HCT116 (cell line): ENCODE data around the gene ARHGEF40. TPM values are rescaled to one million over a fixed set of nuclear protein-coding genes. Genes with fewer than 3 reads are reported as not detected.

Experiments used
- ATAC-seq: fragments of 200-7000 bp; cut with Tn5 transposase; 2 replicates; pipeline ENCODE4 v1.9.1; 2020; ENCODE audit warnings: mild to moderate bottlenecking, moderate library complexity
- BruUV-seq: library from RNA; stranded (reverse); fragments of 400-500 nt; replicated peaks from 2 replicates; lab custom pipeline; 2021; lab: Mats Ljungman, UMichigan
- CTCF ChIA-PET: fragments of 300-600 bp; sonication (Branson Sonifier 250); formaldehyde crosslinking; loops from one replicate; lab custom pipeline; 2021; ENCODE audit warnings: antibody characterized with exemption; lab: Charles Lee
- POLR2A ChIA-PET: fragments of 300-600, 350-600 bp; sonication (Branson Sonifier 250); formaldehyde crosslinking; loops from one replicate; lab custom pipeline; 2021; ENCODE audit warnings: antibody characterized with exemption; lab: Charles Lee
- RAD21 ChIA-PET, 2 experiments: fragments of 300-600 bp; sonication (Branson Sonifier 250); formaldehyde crosslinking; loops; one replicate each; lab custom pipeline; 2023; ENCODE audit warnings: low total read pairs in 2 of 2; ENCODE audit not compliant: uncharacterized antibody in 2 of 2, unreplicated experiment in 2 of 2, low non-redundant PET in 1 of 2; lab: Charles Lee
- DNase-seq: peaks from one replicate; pipeline ENCODE4 v3.0.0-alpha.2; 2010; ENCODE audit warnings: low read depth, low spot score
- H2AFZ ChIP-seq: fragments of 200-600 bp; shearing (Covaris generic), sonication (generic); 2 replicates; pipeline ENCODE4 v1.6.1; 2017; ENCODE audit warnings: low read depth, mixed run types, mixed read lengths, antibody characterized with exemption, low read length; ENCODE audit not compliant: poor library complexity, severe bottlenecking
- H3K27ac ChIP-seq: 2 replicates; pipeline ENCODE4 v1.5.1; 2012; ENCODE audit warnings: low read depth, low read length
- H3K27me3 ChIP-seq: fragments of 200-600 bp; sonication (generic); 2 replicates; pipeline ENCODE4 v1.6.1; 2016; ENCODE audit warnings: mixed run types, low read length, mixed read lengths; ENCODE audit not compliant: insufficient read depth
- H3K36me3 ChIP-seq, 2 experiments: fragments of 200-500 bp in 1 of 2; fragments of 200-600 bp in 1 of 2; sonication (Bioruptor generic) in 1 of 2; sonication (generic) in 1 of 2; 2 replicates each; pipeline versions ENCODE4 v1.5.1 to v1.6.1; 2014 to 2016; ENCODE audit warnings: low read length in 2 of 2, inconsistent platforms in 1 of 2, mixed read lengths in 1 of 2, mixed run types in 1 of 2; ENCODE audit not compliant: insufficient read depth in 2 of 2, control insufficient read depth in 1 of 2
- H3K4me1 ChIP-seq, 2 experiments: fragments of 200-600 bp in 1 of 2; sonication (generic) in 1 of 2; 2 replicates each; pipeline versions ENCODE4 v1.5.1 to v1.6.1; 2012 to 2017; ENCODE audit warnings: low read length in 2 of 2, inconsistent platforms in 1 of 2, mild to moderate bottlenecking in 1 of 2, mixed read lengths in 1 of 2, mixed run types in 1 of 2, moderate library complexity in 1 of 2; ENCODE audit not compliant: insufficient read depth in 2 of 2, control insufficient read depth in 1 of 2
- H3K4me2 ChIP-seq: fragments of 200-600 bp; sonication (generic); 2 replicates; pipeline ENCODE4 v1.6.1; 2017; ENCODE audit warnings: mixed run types, low read length, mixed read lengths
- H3K4me3 ChIP-seq, 2 experiments: fragments of 200-600 bp in 1 of 2; sonication (generic) in 1 of 2; replicated peaks in 1 of 2; 2 replicates each; pipeline ENCODE4 v1.5.1; 2011 to 2016; ENCODE audit warnings: low read length in 2 of 2, control low read depth in 1 of 2, low read depth in 1 of 2, mild to moderate bottlenecking in 1 of 2, mixed read lengths in 1 of 2, mixed run types in 1 of 2
- H3K79me2 ChIP-seq: fragments of 200-600 bp; sonication (generic); 2 replicates; pipeline ENCODE4 v1.6.1; 2017; ENCODE audit warnings: mild to moderate bottlenecking, mixed run types, low read length, moderate library complexity, mixed read lengths; ENCODE audit not compliant: insufficient read depth
- H3K9ac ChIP-seq: fragments of 200-600 bp; sonication (generic); 2 replicates; pipeline ENCODE4 v1.6.1; 2016; ENCODE audit warnings: low read length, mixed read lengths
- H3K9me2 ChIP-seq: fragments of 200-600 bp; sonication (generic), shearing (Covaris generic); 2 replicates; pipeline ENCODE4 v1.6.1; 2017; ENCODE audit warnings: mixed run types, mild to moderate bottlenecking, moderate library complexity; ENCODE audit not compliant: insufficient read depth
- H3K9me3 ChIP-seq, 2 experiments: fragments of 200-500 bp in 1 of 2; fragments of 200-600 bp in 1 of 2; sonication (Bioruptor generic) in 1 of 2; sonication (generic) in 1 of 2; 2 replicates each; pipeline ENCODE4 v1.6.1; 2014 to 2017; ENCODE audit warnings: low read length in 2 of 2, mixed read lengths in 2 of 2, inconsistent platforms in 1 of 2, low read depth in 1 of 2, mild to moderate bottlenecking in 1 of 2, mixed run types in 1 of 2, moderate library complexity in 1 of 2; ENCODE audit not compliant: control insufficient read depth in 1 of 2, insufficient read depth in 1 of 2
- H4K20me1 ChIP-seq: fragments of 200-600 bp; sonication (generic), shearing (Covaris generic); 2 replicates; pipeline ENCODE4 v1.6.1; 2017; ENCODE audit warnings: mixed run types, mild to moderate bottlenecking, moderate library complexity; ENCODE audit not compliant: insufficient read depth
- CTCF ChIP-seq, 3 experiments: fragments of 200-600 bp in 1 of 3; sonication (generic) in 1 of 3; IDR thresholded peaks in 2 of 3; conservative IDR thresholded peaks in 1 of 3; 2 replicates each; pipeline ENCODE4 v1.5.1; 2012 to 2017; ENCODE audit warnings: low read depth in 2 of 3, low read length in 2 of 3, antibody characterized with exemption in 1 of 3, borderline replicate concordance in 1 of 3, control low read depth in 1 of 3, mild to moderate bottlenecking in 1 of 3, mixed read lengths in 1 of 3, mixed run types in 1 of 3, moderate library complexity in 1 of 3; ENCODE audit not compliant: insufficient read depth in 1 of 3
- EGR1 ChIP-seq: IDR thresholded peaks from 2 replicates; pipeline ENCODE4 v1.6.1; 2012; ENCODE audit warnings: low read depth
- EZH2 ChIP-seq: fragments of 200-600 bp; sonication (generic); IDR thresholded peaks from 2 replicates; pipeline ENCODE4 v1.6.1; 2017; ENCODE audit warnings: antibody characterized with exemption, mixed run types
- EZH2phosphoT487 ChIP-seq: fragments of 200-600 bp; IDR thresholded peaks from 2 replicates; pipeline ENCODE4 v1.6.1; 2018; ENCODE audit warnings: antibody characterized with exemption, borderline replicate concordance
- FOSL1 ChIP-seq: IDR thresholded peaks from 2 replicates; pipeline ENCODE4 v1.6.1; 2012; ENCODE audit warnings: low read depth
- MAX ChIP-seq: IDR thresholded peaks from 2 replicates; pipeline ENCODE4 v1.6.1; 2012
- POLR2AphosphoS5 ChIP-seq: IDR thresholded peaks from 2 replicates; pipeline ENCODE4 v1.6.1; 2011; ENCODE audit warnings: mild to moderate bottlenecking, low read depth, low read length, moderate library complexity
- RAD21 ChIP-seq: IDR thresholded peaks from 2 replicates; pipeline ENCODE4 v1.6.1; 2012; ENCODE audit warnings: low read depth, mild to moderate bottlenecking
- REST ChIP-seq: IDR thresholded peaks from 2 replicates; pipeline ENCODE4 v1.6.1; 2012; ENCODE audit warnings: low read depth
- SIN3A ChIP-seq: IDR thresholded peaks from 2 replicates; pipeline ENCODE4 v1.6.1; 2012; ENCODE audit warnings: low read depth
- SP1 ChIP-seq: IDR thresholded peaks from 2 replicates; pipeline ENCODE4 v1.6.1; 2012; ENCODE audit warnings: low read depth
- SRF ChIP-seq: IDR thresholded peaks from 2 replicates; pipeline ENCODE4 v1.6.1; 2012; ENCODE audit warnings: low read depth
- ZBTB33 ChIP-seq: IDR thresholded peaks from 2 replicates; pipeline ENCODE4 v1.6.1; 2011; ENCODE audit warnings: mild to moderate bottlenecking, low read length, moderate library complexity; ENCODE audit not compliant: insufficient replicate concordance; ENCODE audit errors: extremely low read depth
- ZFX ChIP-seq: fragments of 450-650 bp; IDR thresholded peaks from 2 replicates; pipeline ENCODE4 v1.6.1; 2017
- ZNF274 ChIP-seq: fragments of 200-500 bp; sonication (Bioruptor generic); IDR thresholded peaks from 2 replicates; pipeline ENCODE4 v1.6.1; 2014; ENCODE audit warnings: mild to moderate bottlenecking, low read depth, low read length, inconsistent platforms
- intact Hi-C: fragments of 100-400 bp; cut with micrococcal nuclease; formaldehyde crosslinking; loops from 2 replicates; pipeline ENCODE4 v1.10.0; 2022
- total RNA-seq: library from RNA; stranded (reverse); gene quantifications from one replicate; pipeline ENCODE4 v1.2.1, GENCODE V29; 2021; ENCODE audit not compliant: unreplicated experiment

The ARHGEF40 gene
- total RNA-seq, 1 experiment from 2014 or later, result 6.3 TPM

- no peak for ATAC-seq
- TF ChIP-seq POLR2AphosphoS5 (no peak), SIN3A (no peak), SP1 (no peak), RAD21 (no peak), EZH2phosphoT487 (no peak), ZFX (no peak), ZBTB33 (no peak), REST (no peak), MAX (no peak), CTCF (IDR thresholded peaks at IDR 0.05 in 2 of 3, conservative IDR thresholded peaks at IDR 0.05 in 1 of 3; ENCODE audit: borderline replicate concordance in 1 of 3, insufficient read depth in 1 of 3, low read depth in 2 of 3, low read length in 2 of 3) (no peak), SRF (no peak), FOSL1 (no peak), EZH2 (no peak), ZNF274 (no peak), EGR1 (no peak)
- H3K4me2 ChIP-seq, result no peak overlapping the region
- no TSS peak for BruUV-seq
- ChIA-PET CTCF (no interaction called here), RAD21 (no interaction called here), POLR2A (no interaction called here)
- H3K36me3 ChIP-seq, result no peaks in the 10 kb centered on the region
- intact Hi-C loops, result no loop called here
- H3K27me3 ChIP-seq, result peaks cover 5% of the 10 kb centered on the region
- H4K20me1 ChIP-seq, result no peaks in the 10 kb centered on the region
- no peak overlapping the region for H3K4me3 ChIP-seq
- H3K79me2 ChIP-seq, result no peaks in the 10 kb centered on the region
- H3K9me3 ChIP-seq, result no peaks in the 10 kb centered on the region
- no peak for DNase-seq
- H3K9ac ChIP-seq, result no peak overlapping the region
- H3K27ac ChIP-seq, result no peak overlapping the region
- no peak overlapping the region for H2AFZ ChIP-seq
- no peaks in the 10 kb centered on the region for H3K9me2 ChIP-seq
- no peaks in the 10 kb centered on the region for H3K4me1 ChIP-seq
Measured at GRCh38 chr14:21060614-21061346, 9.3 kb upstream of the ARHGEF40 start.
